PC-9 (cell line): Measurements from ENCODE around the gene ST6GALNAC6. TPM values are rescaled to one million over a fixed set of nuclear protein-coding genes. Genes with fewer than 3 reads are reported as not detected.

Experiments used
- BruUV-seq: library from RNA; stranded (reverse); fragments of 400-500 nt; replicated peaks from 2 replicates; lab custom pipeline; 2021; lab: Mats Ljungman, UMichigan
- CTCF ChIA-PET: fragments of 300-600 bp; sonication (Branson Sonifier 250); formaldehyde crosslinking; loops from one replicate; lab custom pipeline; 2022; ENCODE audit warnings: antibody characterized with exemption; lab: Charles Lee
- POLR2A ChIA-PET: fragments of 300-600 bp; sonication (Branson Sonifier 250); formaldehyde crosslinking; loops from one replicate; lab custom pipeline; 2022; ENCODE audit warnings: antibody characterized with exemption; ENCODE audit not compliant: unreplicated experiment; lab: Charles Lee
- DNase-seq, 2 experiments: peaks; one replicate each; pipeline versions ENCODE4 v3.0.0 to v3.0.0-alpha.2; 2015 to 2022; ENCODE audit warnings: mixed read lengths in 1 of 2
- H2AFZ ChIP-seq: fragments of 200-600 bp; sonication (generic); 2 replicates; pipeline ENCODE4 v1.8.1; 2017; ENCODE audit warnings: antibody characterized with exemption
- H3F3A ChIP-seq: fragments of 200-600 bp; sonication (generic); 2 replicates; pipeline ENCODE4 v1.8.1; 2017; ENCODE audit warnings: antibody characterized with exemption, mild to moderate bottlenecking, low read depth; ENCODE audit not compliant: insufficient read depth
- H3K27ac ChIP-seq: fragments of 200-600 bp; sonication (generic); 2 replicates; pipeline ENCODE4 v1.6.1; 2016; ENCODE audit warnings: mixed run types
- H3K27me3 ChIP-seq: fragments of 200-600 bp; sonication (generic); 2 replicates; pipeline ENCODE4 v1.6.1; 2016; ENCODE audit warnings: low read depth, mixed run types; ENCODE audit not compliant: insufficient read depth
- H3K36me3 ChIP-seq: fragments of 200-600 bp; sonication (generic); 2 replicates; pipeline ENCODE4 v1.6.1; 2016; ENCODE audit warnings: low read depth, mixed run types
- H3K4me1 ChIP-seq: fragments of 200-600 bp; sonication (generic); replicated peaks from 2 replicates; pipeline ENCODE4 v1.6.1; 2016; ENCODE audit warnings: mixed run types; ENCODE audit not compliant: insufficient read depth
- H3K4me2 ChIP-seq: fragments of 200-600 bp; sonication (generic); 2 replicates; pipeline ENCODE4 v1.6.1; 2017; ENCODE audit warnings: mixed run types
- H3K4me3 ChIP-seq: fragments of 200-600 bp; sonication (generic); 2 replicates; pipeline ENCODE4 v1.6.1; 2016; ENCODE audit warnings: mixed run types
- H3K79me2 ChIP-seq: fragments of 200-600 bp; sonication (generic); 2 replicates; pipeline ENCODE4 v1.6.1; 2017; ENCODE audit warnings: low read depth, mixed run types
- H3K9me2 ChIP-seq: fragments of 200-600 bp; sonication (generic); 2 replicates; pipeline ENCODE4 v1.8.1; 2017; ENCODE audit warnings: mild to moderate bottlenecking; ENCODE audit not compliant: insufficient read depth
- H3K9me3 ChIP-seq: fragments of 200-600 bp; sonication (generic); 2 replicates; pipeline ENCODE4 v1.8.1; 2016; ENCODE audit warnings: low read depth; ENCODE audit not compliant: insufficient read depth
- H4K20me1 ChIP-seq: fragments of 200-600 bp; sonication (generic); 2 replicates; pipeline ENCODE4 v1.8.1; 2017; ENCODE audit not compliant: insufficient read depth
- EZH2 ChIP-seq: fragments of 200-600 bp; sonication (generic); IDR thresholded peaks from 2 replicates; pipeline ENCODE4 v1.8.0; 2017; ENCODE audit warnings: antibody characterized with exemption, low read depth
- intact Hi-C: fragments of 100-400 bp; cut with micrococcal nuclease; formaldehyde crosslinking; loops from one replicate; pipeline ENCODE4 v1.10.0; 2022; ENCODE audit not compliant: unreplicated experiment
- total RNA-seq: library from RNA; stranded (reverse); gene quantifications from 2 replicates; pipeline ENCODE4 v1.2.3, GENCODE V29; 2021
- TF ChIP-seq, protein P1 (sequence below): fragments of 200-600 bp; sonication (generic); conservative IDR thresholded peaks from 2 replicates; pipeline ENCODE4 v1.6.1; 2017; ENCODE audit warnings: mixed run types, antibody characterized with exemption, mild to moderate bottlenecking, moderate library complexity

Gene ST6GALNAC6
- total RNA-seq, 1 experiment from 2014 or later: 23.3 TPM

DNA sequence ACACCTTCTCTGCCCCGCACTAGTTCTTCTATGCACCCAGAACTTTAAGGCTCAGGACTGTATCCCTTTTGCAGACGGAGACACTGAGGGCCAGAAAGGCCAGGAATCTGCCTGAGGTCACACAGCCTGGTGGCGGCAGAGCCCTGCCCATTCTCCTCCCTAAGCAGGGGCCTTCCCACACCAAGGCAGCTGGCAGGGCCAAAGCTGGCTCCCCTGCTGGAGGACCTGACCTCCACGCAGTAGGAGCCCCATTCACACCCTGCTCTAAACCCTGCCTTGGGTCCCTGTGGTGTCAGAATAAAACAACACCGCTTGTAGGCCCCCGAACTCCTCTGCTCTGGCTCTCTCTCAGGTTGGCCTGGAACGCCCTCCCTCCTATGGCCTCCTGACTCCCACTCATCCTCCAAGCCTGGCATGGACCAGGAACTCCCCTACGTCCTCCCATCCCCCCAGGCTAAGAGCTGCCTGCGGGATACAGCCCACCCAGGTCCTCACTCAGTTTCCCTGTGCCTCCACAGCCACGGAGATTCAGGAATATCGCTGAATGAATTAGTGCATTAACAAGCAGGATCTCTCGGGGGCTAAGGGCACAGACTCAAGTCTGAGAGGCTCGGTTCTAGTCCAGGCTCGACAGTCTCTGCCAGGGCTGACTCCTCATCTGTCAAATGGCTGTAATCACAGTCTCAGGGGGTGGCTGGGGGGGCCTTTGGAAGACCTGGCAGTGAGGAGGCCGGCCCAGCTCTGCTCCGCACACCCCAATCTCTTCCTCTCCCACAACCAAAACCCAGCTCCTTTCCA is 2.8 kb downstream of the ST6GALNAC6 start:
- ChIA-PET CTCF (interaction anchor here (0.5 to 1.0 kb wide), 3 partner anchors 27 to 983 kb away, joined by 3 to 6 read pairs (median 6); no protein-coding TSS in a partner anchor), POLR2A (no interaction called here)
- peaks cover 24% of the 10 kb centered on the region for H3K36me3 ChIP-seq
- H3K4me1 ChIP-seq: peaks cover 21% of the 10 kb centered on the region; the same call in 1 of the 2 replicates
- H3K79me2 ChIP-seq: peaks cover 4% of the 10 kb centered on the region; the same call in 1 of the 2 replicates
- intact Hi-C loops: no loop called here
- peaks cover 8% of the 10 kb centered on the region; the same call in 1 of the 2 replicates for H3K9me3 ChIP-seq
- TF ChIP-seq EZH2: no peak
- TF ChIP-seq, protein P1, sequence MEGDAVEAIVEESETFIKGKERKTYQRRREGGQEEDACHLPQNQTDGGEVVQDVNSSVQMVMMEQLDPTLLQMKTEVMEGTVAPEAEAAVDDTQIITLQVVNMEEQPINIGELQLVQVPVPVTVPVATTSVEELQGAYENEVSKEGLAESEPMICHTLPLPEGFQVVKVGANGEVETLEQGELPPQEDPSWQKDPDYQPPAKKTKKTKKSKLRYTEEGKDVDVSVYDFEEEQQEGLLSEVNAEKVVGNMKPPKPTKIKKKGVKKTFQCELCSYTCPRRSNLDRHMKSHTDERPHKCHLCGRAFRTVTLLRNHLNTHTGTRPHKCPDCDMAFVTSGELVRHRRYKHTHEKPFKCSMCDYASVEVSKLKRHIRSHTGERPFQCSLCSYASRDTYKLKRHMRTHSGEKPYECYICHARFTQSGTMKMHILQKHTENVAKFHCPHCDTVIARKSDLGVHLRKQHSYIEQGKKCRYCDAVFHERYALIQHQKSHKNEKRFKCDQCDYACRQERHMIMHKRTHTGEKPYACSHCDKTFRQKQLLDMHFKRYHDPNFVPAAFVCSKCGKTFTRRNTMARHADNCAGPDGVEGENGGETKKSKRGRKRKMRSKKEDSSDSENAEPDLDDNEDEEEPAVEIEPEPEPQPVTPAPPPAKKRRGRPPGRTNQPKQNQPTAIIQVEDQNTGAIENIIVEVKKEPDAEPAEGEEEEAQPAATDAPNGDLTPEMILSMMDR: no peak
- no peak overlapping the region for H3K4me2 ChIP-seq
- no peak for DNase-seq
- H3F3A ChIP-seq: peaks cover 20% of the 10 kb centered on the region; the same call in 1 of the 2 replicates
- H3K27ac ChIP-seq: no peak overlapping the region
- no peak overlapping the region for H3K4me3 ChIP-seq
- no TSS peak for BruUV-seq
- H3K27me3 ChIP-seq: no peaks in the 10 kb centered on the region
- no peak overlapping the region for H2AFZ ChIP-seq
- H4K20me1 ChIP-seq: no peaks in the 10 kb centered on the region
- no peaks in the 10 kb centered on the region for H3K9me2 ChIP-seq

DNA sequence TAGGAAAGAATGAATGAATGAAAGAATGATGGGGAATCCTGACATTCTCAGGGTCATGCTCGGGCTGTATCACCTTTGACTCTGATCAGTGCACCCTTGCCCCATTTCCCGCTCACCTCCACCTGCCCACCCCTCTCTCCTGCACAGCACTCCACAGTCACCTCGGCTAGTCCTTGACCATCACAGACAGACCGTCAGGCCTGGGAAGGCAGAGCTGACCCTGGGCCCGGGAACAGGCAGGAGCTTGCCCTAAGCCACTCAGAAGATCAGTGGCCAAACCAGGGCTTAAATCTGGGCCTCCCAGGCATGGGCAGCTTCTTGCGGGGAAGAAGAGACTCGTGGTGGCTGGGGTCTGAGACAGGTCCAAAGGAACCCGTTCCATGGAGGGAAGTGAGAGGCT is 3.6 kb downstream of the ST6GALNAC6 start:
- TF ChIP-seq, protein P1: no peak
- TF ChIP-seq EZH2: no peak
- ChIA-PET POLR2A (no interaction called here), CTCF (no interaction called here)
- no peak overlapping the region for H3K27ac ChIP-seq
- peaks cover 8% of the 10 kb centered on the region; the same call in 1 of the 2 replicates for H3K9me3 ChIP-seq
- H3K9me2 ChIP-seq: no peaks in the 10 kb centered on the region
- DNase-seq: no peak
- intact Hi-C loops: no loop called here
- H3K27me3 ChIP-seq: no peaks in the 10 kb centered on the region
- no peak overlapping the region for H3K4me2 ChIP-seq
- peaks cover 16% of the 10 kb centered on the region; the same call in 1 of the 2 replicates for H3K4me1 ChIP-seq
- no TSS peak for BruUV-seq
- H2AFZ ChIP-seq: no peak overlapping the region
- H3K79me2 ChIP-seq: peaks cover 4% of the 10 kb centered on the region; the same call in 1 of the 2 replicates
- H4K20me1 ChIP-seq: no peaks in the 10 kb centered on the region
- peaks cover 12% of the 10 kb centered on the region; the same call in 1 of the 2 replicates for H3F3A ChIP-seq
- no peak overlapping the region for H3K4me3 ChIP-seq
- H3K36me3 ChIP-seq: peaks cover 24% of the 10 kb centered on the region

DNA sequence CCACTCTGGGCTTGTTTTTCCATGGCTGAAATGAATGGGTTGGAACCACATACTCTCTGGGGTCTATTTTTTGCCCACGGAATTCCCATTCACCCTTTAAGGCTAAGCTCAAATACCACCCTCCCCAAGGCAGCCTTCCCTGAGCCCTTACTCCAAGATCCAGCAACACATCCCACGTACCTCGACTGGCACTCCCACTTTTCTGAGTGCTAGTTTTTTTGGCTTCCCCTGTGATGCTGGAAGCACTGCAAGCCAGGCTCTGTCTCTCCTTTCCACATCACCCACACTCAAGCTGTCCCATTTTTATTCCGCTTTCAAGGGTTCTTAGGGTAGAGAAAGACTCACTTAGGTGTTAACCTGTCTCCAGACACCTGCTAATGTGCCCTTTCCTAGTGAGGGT is 6.0 kb downstream of the ST6GALNAC6 start:
- BruUV-seq: no TSS peak
- peaks cover under 1% of the 10 kb centered on the region; the same call in 1 of the 2 replicates for H3F3A ChIP-seq
- H3K79me2 ChIP-seq: peaks cover 4% of the 10 kb centered on the region; the same call in 1 of the 2 replicates
- H3K9me2 ChIP-seq: no peaks in the 10 kb centered on the region
- peaks cover 24% of the 10 kb centered on the region for H3K36me3 ChIP-seq
- POLR2A ChIA-PET: no interaction called here
- no peak for DNase-seq
- H3K4me2 ChIP-seq: no peak overlapping the region
- peaks cover 8% of the 10 kb centered on the region; the same call in 1 of the 2 replicates for H3K9me3 ChIP-seq
- no peaks in the 10 kb centered on the region for H4K20me1 ChIP-seq
- intact Hi-C loops: no loop called here
- TF ChIP-seq, protein P1: no peak
- TF ChIP-seq EZH2: no peak
- no peak overlapping the region for H3K4me3 ChIP-seq
- no peaks in the 10 kb centered on the region for H3K27me3 ChIP-seq
- 0 out of 2 replicates have a peak, but pooled peaks cover 3% of the 10 kb centered on the region for H3K4me1 ChIP-seq
- H2AFZ ChIP-seq: no peak overlapping the region
- CTCF ChIA-PET: no interaction called here
- no peak overlapping the region for H3K27ac ChIP-seq
